Ovary (tissue), 3 donors: ENCODE data around the gene ENTPD8.

Experiments used
- POLR2A ChIP-seq: fragments of 450-650 bp; IDR thresholded peaks from one replicate; pipeline ENCODE4 v1.6.1; 2017; ENCODE audit warnings: antibody characterized with exemption, mild to moderate bottlenecking, moderate library complexity
- TF ChIP-seq, protein P1 (sequence below), 3 donors: fragments of 450-650 bp in 2 of 3; fragments of 200-600 bp in 1 of 3; IDR thresholded peaks; one replicate each; pipeline versions ENCODE4 v1.5.1 to v1.8.0; 2016 to 2022; ENCODE audit warnings: antibody characterized with exemption in 3 of 3, mild to moderate bottlenecking in 1 of 3
- donor health status: DM: no; HTN: no; CAD: no.

GRCh38 chr9:137462396-137462985 is 21.3 kb upstream of the ENTPD8 start:
- TF ChIP-seq, protein P1, sequence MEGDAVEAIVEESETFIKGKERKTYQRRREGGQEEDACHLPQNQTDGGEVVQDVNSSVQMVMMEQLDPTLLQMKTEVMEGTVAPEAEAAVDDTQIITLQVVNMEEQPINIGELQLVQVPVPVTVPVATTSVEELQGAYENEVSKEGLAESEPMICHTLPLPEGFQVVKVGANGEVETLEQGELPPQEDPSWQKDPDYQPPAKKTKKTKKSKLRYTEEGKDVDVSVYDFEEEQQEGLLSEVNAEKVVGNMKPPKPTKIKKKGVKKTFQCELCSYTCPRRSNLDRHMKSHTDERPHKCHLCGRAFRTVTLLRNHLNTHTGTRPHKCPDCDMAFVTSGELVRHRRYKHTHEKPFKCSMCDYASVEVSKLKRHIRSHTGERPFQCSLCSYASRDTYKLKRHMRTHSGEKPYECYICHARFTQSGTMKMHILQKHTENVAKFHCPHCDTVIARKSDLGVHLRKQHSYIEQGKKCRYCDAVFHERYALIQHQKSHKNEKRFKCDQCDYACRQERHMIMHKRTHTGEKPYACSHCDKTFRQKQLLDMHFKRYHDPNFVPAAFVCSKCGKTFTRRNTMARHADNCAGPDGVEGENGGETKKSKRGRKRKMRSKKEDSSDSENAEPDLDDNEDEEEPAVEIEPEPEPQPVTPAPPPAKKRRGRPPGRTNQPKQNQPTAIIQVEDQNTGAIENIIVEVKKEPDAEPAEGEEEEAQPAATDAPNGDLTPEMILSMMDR (IDR thresholded peaks at IDR 0.05): no peak
- no peak for TF ChIP-seq POLR2A
